GM10266 (cell line): ENCODE data around the gene WNT1.

Source experiments
- DNase-seq: peaks from one replicate; pipeline ENCODE4 v3.0.0; 2012; ENCODE audit errors: extremely low spot score
- TF ChIP-seq, protein P1 (sequence below): IDR thresholded peaks from 2 replicates; pipeline ENCODE4 v1.5.1; 2012; ENCODE audit warnings: mild to moderate bottlenecking, low read depth; ENCODE audit not compliant: control insufficient read depth, insufficient read depth; ENCODE audit errors: missing control alignments

WNT1 gene

DNA sequence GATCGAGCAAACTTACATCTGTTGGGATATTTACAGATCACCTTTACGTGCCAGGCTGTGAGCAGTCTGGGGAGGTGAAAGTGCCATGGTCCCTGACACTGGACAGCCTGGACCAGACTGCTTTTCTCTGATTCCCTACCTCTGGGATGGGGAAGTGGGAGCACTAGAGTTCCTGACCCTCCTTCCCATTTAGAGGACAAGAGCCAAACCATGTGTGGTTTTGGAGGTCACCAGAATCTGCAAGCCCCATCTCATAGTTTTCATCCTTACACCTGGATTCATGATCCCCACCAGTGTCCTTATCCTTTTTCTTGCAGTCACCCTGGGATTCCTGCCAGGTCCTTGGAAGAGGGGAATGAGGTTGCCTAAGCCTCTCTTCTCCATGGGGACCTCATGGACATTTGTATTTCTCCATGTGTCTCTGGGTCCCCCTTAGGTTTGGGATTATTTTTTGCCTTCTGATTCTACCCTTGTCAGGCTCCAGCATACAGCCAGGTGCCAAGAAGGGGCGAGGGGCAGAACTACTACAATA is 5.1 kb upstream of the WNT1 start:
- TF ChIP-seq, protein P1, sequence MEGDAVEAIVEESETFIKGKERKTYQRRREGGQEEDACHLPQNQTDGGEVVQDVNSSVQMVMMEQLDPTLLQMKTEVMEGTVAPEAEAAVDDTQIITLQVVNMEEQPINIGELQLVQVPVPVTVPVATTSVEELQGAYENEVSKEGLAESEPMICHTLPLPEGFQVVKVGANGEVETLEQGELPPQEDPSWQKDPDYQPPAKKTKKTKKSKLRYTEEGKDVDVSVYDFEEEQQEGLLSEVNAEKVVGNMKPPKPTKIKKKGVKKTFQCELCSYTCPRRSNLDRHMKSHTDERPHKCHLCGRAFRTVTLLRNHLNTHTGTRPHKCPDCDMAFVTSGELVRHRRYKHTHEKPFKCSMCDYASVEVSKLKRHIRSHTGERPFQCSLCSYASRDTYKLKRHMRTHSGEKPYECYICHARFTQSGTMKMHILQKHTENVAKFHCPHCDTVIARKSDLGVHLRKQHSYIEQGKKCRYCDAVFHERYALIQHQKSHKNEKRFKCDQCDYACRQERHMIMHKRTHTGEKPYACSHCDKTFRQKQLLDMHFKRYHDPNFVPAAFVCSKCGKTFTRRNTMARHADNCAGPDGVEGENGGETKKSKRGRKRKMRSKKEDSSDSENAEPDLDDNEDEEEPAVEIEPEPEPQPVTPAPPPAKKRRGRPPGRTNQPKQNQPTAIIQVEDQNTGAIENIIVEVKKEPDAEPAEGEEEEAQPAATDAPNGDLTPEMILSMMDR, result no peak
- no peak for DNase-seq

DNA sequence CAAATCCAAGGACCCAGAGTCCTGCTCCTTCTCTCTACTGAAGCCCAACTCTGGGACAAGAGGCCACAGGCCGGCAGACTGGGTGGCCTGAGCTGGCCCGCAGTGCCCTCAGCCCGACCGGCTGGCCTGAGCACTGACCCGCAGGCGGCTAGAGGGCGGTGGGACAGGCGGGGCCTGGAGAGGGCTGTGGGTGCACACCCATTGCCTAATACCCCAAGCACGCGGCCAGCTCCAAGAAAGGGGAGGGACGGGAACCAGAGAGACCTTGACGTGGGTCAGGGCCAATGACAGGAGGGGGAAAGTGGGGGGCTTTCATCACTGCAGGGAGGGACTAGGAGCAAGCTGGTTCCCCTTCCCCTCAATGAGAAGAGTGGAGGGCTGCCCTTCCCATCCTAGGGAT is 4.6 kb upstream of the WNT1 start:
- TF ChIP-seq, protein P1, result no peak
- DNase-seq, result no peak

DNA sequence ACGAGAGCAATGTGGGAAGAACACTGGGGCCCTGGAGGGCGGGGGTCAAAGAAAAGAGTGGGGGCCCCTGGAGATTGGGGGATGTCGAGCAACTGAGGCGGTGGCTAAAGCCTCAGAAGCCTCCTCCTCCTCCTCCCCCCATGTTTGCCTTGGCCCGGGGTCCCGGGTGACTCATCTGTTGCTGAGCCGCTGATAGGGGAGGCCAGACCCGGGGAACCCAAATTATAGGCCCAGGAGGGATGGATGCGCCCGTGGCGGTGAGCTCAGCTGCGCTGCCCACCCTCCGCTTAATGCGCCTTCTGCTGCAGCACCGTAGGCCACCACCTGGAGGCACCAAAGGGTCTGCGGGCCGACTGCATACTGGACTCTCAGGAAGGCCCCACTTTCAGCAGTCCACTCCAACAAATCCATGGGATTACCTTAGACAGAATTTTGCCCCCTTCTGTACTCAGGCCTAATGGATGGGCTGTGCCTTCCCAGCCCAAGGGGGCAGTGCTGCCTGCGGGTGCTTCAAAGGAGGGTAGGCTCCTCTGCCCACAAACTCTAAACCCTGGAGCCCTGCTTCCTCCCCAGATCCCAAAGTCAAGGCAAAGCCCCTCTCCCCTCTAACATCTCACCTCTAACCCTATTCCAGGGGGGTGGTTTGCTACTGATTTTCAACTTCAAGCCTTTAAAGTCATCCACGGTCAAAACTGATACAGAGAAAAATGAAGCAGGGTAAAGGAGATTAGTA is 4.0 kb upstream of the WNT1 start:
- TF ChIP-seq, protein P1, result peak; percentile 63
- DNase-seq, result peak; percentile 67

DNA sequence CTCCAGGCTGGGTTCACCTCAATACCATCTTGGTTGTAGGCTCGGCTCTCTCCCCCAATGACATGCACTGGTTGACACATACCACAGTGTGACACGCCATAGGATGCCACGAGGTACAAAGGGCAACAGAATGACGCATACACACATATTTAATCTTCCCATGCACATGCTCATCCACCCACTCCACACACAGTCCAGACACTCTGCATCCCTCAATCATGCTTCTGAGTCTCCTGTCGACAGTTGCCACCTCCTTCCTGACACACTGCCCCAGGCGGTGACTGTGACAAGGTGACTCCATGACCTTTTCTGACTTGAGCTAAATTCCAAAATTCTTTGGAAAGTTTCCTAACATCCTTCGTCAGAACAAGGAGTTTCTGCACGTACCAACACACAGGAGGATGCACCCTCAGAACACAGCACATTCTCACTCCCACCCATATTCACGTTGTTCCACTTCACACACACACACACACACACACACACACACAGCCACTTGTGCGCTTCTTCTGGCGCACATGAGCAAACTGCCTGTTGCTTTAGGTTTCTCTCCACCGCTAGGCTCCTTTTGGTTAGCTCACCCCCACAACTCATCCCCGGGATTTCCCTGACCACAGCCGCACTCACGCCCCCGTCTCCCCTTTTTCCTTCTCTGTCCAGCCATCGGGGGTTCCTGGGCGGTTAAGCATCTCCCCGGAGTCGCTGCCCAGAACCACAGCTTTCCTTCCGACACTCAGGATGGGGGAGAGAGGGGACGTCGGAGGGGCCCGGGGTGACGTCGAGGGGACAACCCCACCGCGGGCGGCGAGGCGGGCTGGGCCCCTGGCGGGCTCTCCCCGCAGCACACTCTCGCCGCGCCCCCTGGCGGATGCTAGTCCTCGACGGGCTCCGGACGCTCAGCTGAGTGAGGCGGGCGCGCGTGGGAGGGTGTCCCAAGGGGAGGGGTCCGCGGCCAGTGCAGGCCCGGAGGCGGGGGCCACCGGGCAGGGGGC is 536 bp upstream of the WNT1 start:
- TF ChIP-seq, protein P1, result peak; percentile 81
- DNase-seq, result peak; percentile 91

DNA sequence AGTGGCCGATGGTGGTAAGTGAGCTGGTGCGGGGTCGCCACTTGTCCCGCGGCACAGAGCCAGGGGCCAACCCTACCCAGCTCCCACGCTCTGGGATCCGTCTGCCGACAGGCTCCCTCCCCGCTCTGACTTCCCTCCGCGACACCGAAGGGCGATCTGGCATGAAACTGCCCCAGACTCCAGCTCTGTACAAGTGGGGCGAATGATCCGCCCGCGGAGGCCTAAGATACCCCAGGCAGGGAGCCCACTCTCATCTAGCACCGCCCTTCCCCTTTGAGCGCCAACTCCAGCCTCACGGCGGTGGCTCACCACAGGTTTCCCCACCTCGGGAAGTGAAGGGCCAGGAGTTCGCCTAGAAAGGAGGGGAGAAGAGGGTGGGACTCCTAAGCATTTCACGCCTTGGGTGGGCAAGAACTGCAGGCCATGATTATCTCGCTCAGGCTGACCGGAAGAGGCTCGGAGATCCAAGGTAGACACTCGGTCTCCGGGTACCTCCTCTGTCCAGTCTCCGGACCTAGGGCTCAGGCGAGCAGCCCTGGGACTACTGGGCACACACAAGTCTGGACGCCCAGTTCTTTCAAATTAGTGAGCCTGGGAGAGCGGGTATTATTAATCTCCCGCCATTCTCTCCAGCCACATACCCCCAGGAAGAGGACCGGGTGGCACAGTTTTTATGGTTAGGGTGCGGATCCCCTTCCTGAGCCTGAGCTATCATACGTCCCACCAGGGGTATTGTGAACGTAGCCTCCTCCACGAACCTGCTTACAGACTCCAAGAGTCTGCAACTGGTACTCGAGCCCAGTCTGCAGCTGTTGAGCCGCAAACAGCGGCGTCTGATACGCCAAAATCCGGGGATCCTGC is 849 bp downstream of the WNT1 start:
- DNase-seq, result no peak
- TF ChIP-seq, protein P1, result no peak

DNA sequence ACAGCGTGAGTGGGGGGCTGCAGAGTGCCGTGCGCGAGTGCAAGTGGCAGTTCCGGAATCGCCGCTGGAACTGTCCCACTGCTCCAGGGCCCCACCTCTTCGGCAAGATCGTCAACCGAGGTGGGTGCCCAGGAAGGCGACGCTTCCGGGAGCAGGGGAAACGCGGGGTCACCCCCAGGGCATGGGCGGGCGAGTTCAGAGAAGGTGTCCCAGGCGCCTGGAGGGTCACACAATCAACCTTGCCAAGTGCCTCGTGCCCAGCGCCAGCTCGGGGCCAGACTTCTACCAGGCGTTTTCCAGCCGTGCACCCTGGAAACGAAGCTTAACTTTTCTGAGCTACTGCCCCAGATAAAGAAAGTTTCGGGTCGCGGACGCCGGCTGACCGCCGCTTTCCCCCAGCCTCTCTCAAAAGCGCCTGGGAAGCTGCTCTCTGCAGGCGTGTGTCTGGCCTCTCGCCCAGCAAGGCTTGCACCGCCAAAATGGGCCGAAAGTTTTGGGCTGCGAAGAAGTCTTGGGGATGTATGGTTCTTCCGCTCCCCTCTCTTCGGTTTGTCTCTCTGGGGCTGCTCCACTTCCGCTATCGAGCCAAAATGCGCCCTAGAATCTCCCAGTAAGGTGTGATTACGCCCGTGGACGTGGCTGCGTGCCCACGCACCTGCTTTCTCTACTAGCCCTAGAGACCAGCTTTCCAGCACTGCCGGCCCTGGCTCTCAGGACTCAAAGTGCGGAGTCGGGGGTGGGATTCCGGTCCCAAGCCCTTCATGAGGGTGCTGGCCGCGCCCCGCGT is 1.7 kb downstream of the WNT1 start:
- TF ChIP-seq, protein P1, result no peak
- DNase-seq, result peak; percentile 61
